LNCAP (cell line): ENCODE measurements around the gene SAA1.

ENCODE experiments used
- TF ChIP-seq, protein P1 (sequence below): fragments of 450-650 bp; IDR thresholded peaks from 2 replicates; pipeline ENCODE4 v1.5.1; 2017; ENCODE audit warnings: mild to moderate bottlenecking

The SAA1 gene

DNA sequence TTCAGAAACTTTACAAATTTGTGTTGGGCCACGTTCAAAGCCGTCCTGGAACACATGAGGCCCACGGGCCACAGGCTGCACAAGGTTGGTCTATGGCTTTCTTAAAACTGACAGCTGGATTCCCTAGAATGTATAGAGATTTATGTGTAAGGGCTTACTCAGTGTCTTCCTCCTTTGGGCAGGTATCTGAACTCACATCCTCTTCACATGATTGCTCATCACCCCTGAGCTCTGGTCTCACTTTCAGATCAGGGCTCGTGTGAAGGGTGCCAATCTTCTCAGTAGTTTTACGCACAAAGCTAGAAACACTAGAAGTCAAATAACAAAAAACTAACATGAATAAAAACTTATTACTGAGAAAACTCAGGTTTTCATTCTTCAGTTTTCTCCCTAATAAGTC, 28.8 kb downstream of the SAA1 start:
- TF ChIP-seq, protein P1, sequence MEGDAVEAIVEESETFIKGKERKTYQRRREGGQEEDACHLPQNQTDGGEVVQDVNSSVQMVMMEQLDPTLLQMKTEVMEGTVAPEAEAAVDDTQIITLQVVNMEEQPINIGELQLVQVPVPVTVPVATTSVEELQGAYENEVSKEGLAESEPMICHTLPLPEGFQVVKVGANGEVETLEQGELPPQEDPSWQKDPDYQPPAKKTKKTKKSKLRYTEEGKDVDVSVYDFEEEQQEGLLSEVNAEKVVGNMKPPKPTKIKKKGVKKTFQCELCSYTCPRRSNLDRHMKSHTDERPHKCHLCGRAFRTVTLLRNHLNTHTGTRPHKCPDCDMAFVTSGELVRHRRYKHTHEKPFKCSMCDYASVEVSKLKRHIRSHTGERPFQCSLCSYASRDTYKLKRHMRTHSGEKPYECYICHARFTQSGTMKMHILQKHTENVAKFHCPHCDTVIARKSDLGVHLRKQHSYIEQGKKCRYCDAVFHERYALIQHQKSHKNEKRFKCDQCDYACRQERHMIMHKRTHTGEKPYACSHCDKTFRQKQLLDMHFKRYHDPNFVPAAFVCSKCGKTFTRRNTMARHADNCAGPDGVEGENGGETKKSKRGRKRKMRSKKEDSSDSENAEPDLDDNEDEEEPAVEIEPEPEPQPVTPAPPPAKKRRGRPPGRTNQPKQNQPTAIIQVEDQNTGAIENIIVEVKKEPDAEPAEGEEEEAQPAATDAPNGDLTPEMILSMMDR = no peak

DNA sequence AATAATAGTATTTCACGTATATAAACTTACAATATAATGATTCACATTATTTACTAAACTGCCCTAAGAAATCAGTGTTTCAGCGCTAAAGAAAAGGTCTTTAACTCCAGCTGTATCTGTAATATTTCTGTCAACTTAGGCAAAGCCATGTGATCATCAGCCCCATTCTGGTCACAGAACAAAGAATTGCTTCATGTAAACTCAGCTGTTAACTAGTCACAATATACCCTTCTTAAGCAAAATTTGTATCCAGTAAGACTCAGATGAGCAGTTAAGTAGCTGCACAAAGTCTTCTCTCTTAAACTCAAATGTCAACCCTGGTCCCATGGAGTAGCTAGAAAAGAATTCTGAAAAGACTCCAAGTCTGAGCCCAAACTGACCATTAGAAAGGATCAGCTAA, 29.3 kb downstream of the SAA1 start:
- TF ChIP-seq, protein P1 = no peak

DNA sequence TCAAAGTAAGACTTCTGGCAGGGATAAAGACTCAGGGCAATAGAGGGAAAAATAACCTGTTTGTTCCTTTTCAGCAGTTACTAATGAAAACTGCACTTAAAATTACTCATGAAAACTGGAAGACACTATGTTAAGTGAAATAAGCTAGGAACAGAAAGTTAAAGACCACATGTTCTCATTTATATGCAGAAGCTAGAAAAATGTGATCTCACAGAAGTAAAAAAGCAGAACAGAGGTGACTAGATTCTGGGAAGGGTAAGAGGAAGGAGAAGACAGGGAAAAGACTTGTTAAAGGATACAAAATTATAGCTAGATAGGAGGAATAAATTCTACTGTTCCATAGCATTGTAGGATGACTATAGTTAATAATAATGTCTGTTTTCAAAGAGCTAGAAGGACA, 33.7 kb downstream of the SAA1 start:
- TF ChIP-seq, protein P1 = no peak

DNA sequence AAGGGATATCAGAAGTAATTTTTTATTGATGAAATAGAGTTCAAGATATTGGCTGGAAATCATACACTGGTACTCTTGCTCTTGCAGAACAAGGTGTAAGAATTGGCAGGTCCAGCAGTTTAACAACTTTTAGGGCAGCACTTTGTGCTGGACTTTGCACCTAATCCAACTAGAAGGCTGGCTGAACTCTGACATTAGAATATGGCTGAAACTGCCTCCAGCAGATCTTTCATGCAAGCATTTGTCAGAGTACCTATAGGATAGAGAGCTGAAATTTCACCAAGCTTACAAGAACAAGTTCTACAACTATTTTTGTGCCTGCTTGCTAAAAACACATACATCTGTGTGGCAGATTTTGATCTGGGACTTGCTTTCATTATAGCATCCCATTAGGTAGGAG, 38.7 kb downstream of the SAA1 start:
- TF ChIP-seq, protein P1 = no peak

DNA sequence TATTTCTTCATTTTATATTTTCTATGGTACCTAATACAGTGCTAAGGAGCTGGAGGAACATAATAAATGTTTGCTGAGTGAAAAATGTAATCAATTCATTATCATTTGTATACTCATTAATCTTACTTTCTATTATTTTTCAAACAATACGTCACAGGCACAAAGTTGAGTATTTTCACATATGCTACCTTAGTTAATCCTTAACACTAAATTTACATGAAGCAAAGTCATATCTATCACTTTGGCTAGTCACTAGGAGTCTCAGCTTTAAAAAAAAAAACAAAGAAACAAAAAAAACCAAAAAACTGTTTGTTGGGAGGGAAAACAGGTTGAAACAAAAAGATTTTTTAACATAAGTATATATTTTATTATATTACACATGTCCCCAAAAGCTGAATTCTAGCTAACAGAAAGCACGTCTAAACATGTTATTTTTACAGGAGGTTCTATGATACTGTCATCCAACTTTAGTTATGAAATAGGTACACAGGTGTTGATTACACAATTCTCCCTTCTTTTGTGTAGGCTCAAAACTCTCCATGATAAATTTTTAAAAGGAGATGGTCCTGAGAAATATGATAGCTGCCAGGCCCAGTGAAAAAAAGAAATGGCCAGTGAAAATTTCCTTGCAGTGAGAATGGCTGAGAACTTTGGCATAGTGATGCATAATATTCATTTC, 41.5 kb downstream of the SAA1 start:
- TF ChIP-seq, protein P1 = no peak

DNA sequence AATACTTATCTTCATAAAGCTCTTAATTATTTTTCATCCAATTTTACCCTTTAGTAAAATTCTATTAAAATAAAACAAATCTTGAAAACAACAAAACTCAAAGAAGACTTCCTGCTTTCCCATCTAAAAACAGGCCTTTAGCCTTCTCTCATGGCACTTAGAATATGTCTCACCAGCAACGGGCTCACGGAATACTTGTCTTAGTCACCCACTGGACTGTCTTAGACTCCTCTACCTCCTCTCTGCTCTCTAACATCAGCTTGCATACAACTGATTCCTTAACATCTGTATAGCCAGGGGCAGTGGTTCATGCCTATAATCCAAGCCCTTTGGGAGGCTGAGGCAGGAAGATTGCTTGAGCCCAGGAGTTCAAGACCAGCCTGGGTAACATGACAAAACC, 42.2 kb downstream of the SAA1 start:
- TF ChIP-seq, protein P1 = no peak

DNA sequence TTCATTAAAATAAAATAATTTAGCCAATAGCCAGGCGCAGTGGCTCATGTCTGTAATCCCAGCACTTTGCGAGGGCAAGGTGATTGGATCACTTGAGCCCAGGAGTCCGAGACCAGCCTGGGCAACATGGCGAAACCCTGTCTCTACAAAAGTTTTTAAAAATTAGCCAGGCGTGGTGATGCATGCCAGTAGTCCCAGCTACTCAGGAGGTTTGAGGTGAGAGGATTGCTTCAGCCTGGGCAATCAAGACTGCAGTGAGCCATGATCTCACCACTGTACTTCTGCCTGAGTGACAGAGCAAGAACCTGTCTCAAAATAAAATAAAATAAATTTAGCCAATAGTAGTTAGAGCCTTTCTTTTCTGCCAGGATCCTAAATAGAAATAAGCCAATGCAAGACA, 43.6 kb downstream of the SAA1 start:
- TF ChIP-seq, protein P1 = no peak
